PC-9 (cell line): ENCODE measurements around the gene TLR1. TPM values are rescaled to one million over a fixed set of nuclear protein-coding genes. Genes with fewer than 3 reads are reported as not detected.
"Not testable (repeated sequence)": the region's sequence is repeated elsewhere in the genome, so short reads cannot be mapped to it uniquely, and the experiment has no call there.

Source experiments
- BruUV-seq: library from RNA; stranded (reverse); fragments of 400-500 nt; replicated peaks from 2 replicates; lab custom pipeline; 2021; lab: Mats Ljungman, UMichigan
- CTCF ChIA-PET: fragments of 300-600 bp; sonication (Branson Sonifier 250); formaldehyde crosslinking; loops from one replicate; lab custom pipeline; 2022; ENCODE audit warnings: antibody characterized with exemption; lab: Charles Lee
- POLR2A ChIA-PET: fragments of 300-600 bp; sonication (Branson Sonifier 250); formaldehyde crosslinking; loops from one replicate; lab custom pipeline; 2022; ENCODE audit warnings: antibody characterized with exemption; ENCODE audit not compliant: unreplicated experiment; lab: Charles Lee
- DNase-seq, 2 experiments: peaks; one replicate each; pipeline versions ENCODE4 v3.0.0 to v3.0.0-alpha.2; 2015 to 2022; ENCODE audit warnings: mixed read lengths in 1 of 2
- H2AFZ ChIP-seq: fragments of 200-600 bp; sonication (generic); 2 replicates; pipeline ENCODE4 v1.8.1; 2017; ENCODE audit warnings: antibody characterized with exemption
- H3F3A ChIP-seq: fragments of 200-600 bp; sonication (generic); 2 replicates; pipeline ENCODE4 v1.8.1; 2017; ENCODE audit warnings: antibody characterized with exemption, mild to moderate bottlenecking, low read depth; ENCODE audit not compliant: insufficient read depth
- H3K27ac ChIP-seq: fragments of 200-600 bp; sonication (generic); 2 replicates; pipeline ENCODE4 v1.6.1; 2016; ENCODE audit warnings: mixed run types
- H3K27me3 ChIP-seq: fragments of 200-600 bp; sonication (generic); 2 replicates; pipeline ENCODE4 v1.6.1; 2016; ENCODE audit warnings: low read depth, mixed run types; ENCODE audit not compliant: insufficient read depth
- H3K36me3 ChIP-seq: fragments of 200-600 bp; sonication (generic); 2 replicates; pipeline ENCODE4 v1.6.1; 2016; ENCODE audit warnings: low read depth, mixed run types
- H3K4me1 ChIP-seq: fragments of 200-600 bp; sonication (generic); replicated peaks from 2 replicates; pipeline ENCODE4 v1.6.1; 2016; ENCODE audit warnings: mixed run types; ENCODE audit not compliant: insufficient read depth
- H3K4me2 ChIP-seq: fragments of 200-600 bp; sonication (generic); 2 replicates; pipeline ENCODE4 v1.6.1; 2017; ENCODE audit warnings: mixed run types
- H3K4me3 ChIP-seq: fragments of 200-600 bp; sonication (generic); 2 replicates; pipeline ENCODE4 v1.6.1; 2016; ENCODE audit warnings: mixed run types
- H3K79me2 ChIP-seq: fragments of 200-600 bp; sonication (generic); 2 replicates; pipeline ENCODE4 v1.6.1; 2017; ENCODE audit warnings: low read depth, mixed run types
- H3K9me2 ChIP-seq: fragments of 200-600 bp; sonication (generic); 2 replicates; pipeline ENCODE4 v1.8.1; 2017; ENCODE audit warnings: mild to moderate bottlenecking; ENCODE audit not compliant: insufficient read depth
- H3K9me3 ChIP-seq: fragments of 200-600 bp; sonication (generic); 2 replicates; pipeline ENCODE4 v1.8.1; 2016; ENCODE audit warnings: low read depth; ENCODE audit not compliant: insufficient read depth
- H4K20me1 ChIP-seq: fragments of 200-600 bp; sonication (generic); 2 replicates; pipeline ENCODE4 v1.8.1; 2017; ENCODE audit not compliant: insufficient read depth
- EZH2 ChIP-seq: fragments of 200-600 bp; sonication (generic); IDR thresholded peaks from 2 replicates; pipeline ENCODE4 v1.8.0; 2017; ENCODE audit warnings: antibody characterized with exemption, low read depth
- intact Hi-C: fragments of 100-400 bp; cut with micrococcal nuclease; formaldehyde crosslinking; loops from one replicate; pipeline ENCODE4 v1.10.0; 2022; ENCODE audit not compliant: unreplicated experiment
- total RNA-seq: library from RNA; stranded (reverse); gene quantifications from 2 replicates; pipeline ENCODE4 v1.2.3, GENCODE V29; 2021
- TF ChIP-seq, protein P1 (sequence below): fragments of 200-600 bp; sonication (generic); conservative IDR thresholded peaks from 2 replicates; pipeline ENCODE4 v1.6.1; 2017; ENCODE audit warnings: mixed run types, antibody characterized with exemption, mild to moderate bottlenecking, moderate library complexity

Gene TLR1
- total RNA-seq, 1 experiment from 2014 or later = 3.9 TPM

- BruUV-seq = no TSS peak
- Histone ChIP-seq H3K36me3 (no peaks in the 10 kb centered on the region), H3K27ac (no peak overlapping the region), H3K9me3 (no peaks in the 10 kb centered on the region; the same call in 1 of the 2 replicates), H2AFZ (no peak overlapping the region), H3F3A (no peaks in the 10 kb centered on the region), H4K20me1 (no peaks in the 10 kb centered on the region), H3K27me3 (no peaks in the 10 kb centered on the region), H3K4me1 (no peaks in the 10 kb centered on the region), H3K79me2 (no peaks in the 10 kb centered on the region), H3K9me2 (no peaks in the 10 kb centered on the region), H3K4me3 (no peak overlapping the region), H3K4me2 (no peak overlapping the region)
- DNase-seq = no peak
- POLR2A ChIA-PET = no interaction called here
- TF ChIP-seq, protein P1, sequence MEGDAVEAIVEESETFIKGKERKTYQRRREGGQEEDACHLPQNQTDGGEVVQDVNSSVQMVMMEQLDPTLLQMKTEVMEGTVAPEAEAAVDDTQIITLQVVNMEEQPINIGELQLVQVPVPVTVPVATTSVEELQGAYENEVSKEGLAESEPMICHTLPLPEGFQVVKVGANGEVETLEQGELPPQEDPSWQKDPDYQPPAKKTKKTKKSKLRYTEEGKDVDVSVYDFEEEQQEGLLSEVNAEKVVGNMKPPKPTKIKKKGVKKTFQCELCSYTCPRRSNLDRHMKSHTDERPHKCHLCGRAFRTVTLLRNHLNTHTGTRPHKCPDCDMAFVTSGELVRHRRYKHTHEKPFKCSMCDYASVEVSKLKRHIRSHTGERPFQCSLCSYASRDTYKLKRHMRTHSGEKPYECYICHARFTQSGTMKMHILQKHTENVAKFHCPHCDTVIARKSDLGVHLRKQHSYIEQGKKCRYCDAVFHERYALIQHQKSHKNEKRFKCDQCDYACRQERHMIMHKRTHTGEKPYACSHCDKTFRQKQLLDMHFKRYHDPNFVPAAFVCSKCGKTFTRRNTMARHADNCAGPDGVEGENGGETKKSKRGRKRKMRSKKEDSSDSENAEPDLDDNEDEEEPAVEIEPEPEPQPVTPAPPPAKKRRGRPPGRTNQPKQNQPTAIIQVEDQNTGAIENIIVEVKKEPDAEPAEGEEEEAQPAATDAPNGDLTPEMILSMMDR = no peak
- no peak for TF ChIP-seq EZH2
- CTCF ChIA-PET = no interaction called here
- intact Hi-C loops = no loop called here
These were observed 6.7 kb upstream of the TLR1 start for GRCh38 chr4:38811297-38811696.

- CTCF ChIA-PET, H3K27me3 ChIP-seq, H3K79me2 ChIP-seq, H3K4me3 ChIP-seq, H4K20me1 ChIP-seq, H3K27ac ChIP-seq, H3K9me2 ChIP-seq, POLR2A ChIA-PET, H3K4me1 ChIP-seq, H3F3A ChIP-seq, DNase-seq, intact Hi-C loops, H3K36me3 ChIP-seq, H3K9me3 ChIP-seq, BruUV-seq, H2AFZ ChIP-seq, H3K4me2 ChIP-seq: not testable (repeated sequence)
These were observed 2.9 kb upstream of the TLR1 start for GRCh38 chr4:38807462-38807861.

DNA sequence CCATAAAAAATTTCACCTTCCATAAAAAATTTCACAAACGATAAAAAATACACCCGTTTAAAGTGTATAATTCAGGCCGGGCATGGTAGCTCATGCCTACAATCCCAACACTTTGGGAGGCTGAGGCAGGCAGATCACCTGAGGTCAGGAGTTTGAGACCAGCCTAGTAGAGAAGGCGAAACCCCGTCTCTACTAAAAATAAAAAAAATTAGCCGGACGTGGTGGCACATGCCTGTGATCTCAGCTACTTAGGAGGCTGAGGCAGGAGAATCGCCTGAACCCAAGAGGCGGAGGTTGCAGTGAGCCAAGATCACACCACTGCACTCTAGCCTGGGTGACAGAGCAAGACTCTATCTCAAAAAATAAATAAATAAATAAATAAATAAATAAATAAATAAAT lies 1.7 kb upstream of the TLR1 start:
- CTCF ChIA-PET, H3K9me2 ChIP-seq, DNase-seq, H3K36me3 ChIP-seq, POLR2A ChIA-PET, H3K79me2 ChIP-seq, H3K4me2 ChIP-seq, H3K4me3 ChIP-seq, H4K20me1 ChIP-seq, H3K9me3 ChIP-seq, H3F3A ChIP-seq, H3K27ac ChIP-seq, H3K4me1 ChIP-seq, intact Hi-C loops, BruUV-seq, H2AFZ ChIP-seq, H3K27me3 ChIP-seq: not testable (repeated sequence)

- no peak overlapping the region for H3K4me2 ChIP-seq
- POLR2A ChIA-PET = no interaction called here
- H3K27ac ChIP-seq = no peak overlapping the region
These were observed 1.0 kb upstream of the TLR1 start for GRCh38 chr4:38805530-38806145.

More at GRCh38 chr4:38805530-38806145, 1.0 kb upstream of the TLR1 start:
- no peaks in the 10 kb centered on the region for H3K4me1 ChIP-seq
- H3K27me3 ChIP-seq = no peaks in the 10 kb centered on the region
- CTCF ChIA-PET = interaction anchor here (0.6 kb wide), 1 partner anchor 281 kb away, joined by 3 read pairs; no protein-coding TSS in a partner anchor
- no peak for TF ChIP-seq EZH2
- TF ChIP-seq, protein P1 = no peak
- H3K9me3 ChIP-seq = no peaks in the 10 kb centered on the region
- no peak overlapping the region for H3K4me3 ChIP-seq
- H3F3A ChIP-seq = no peaks in the 10 kb centered on the region; the same call in 1 of the 2 replicates
- intact Hi-C loops = loop anchor here (2.0 kb wide), 1 partner anchor 47 kb away; no protein-coding TSS in a partner anchor
- no peaks in the 10 kb centered on the region for H3K36me3 ChIP-seq
- H4K20me1 ChIP-seq = no peaks in the 10 kb centered on the region
- H2AFZ ChIP-seq = no peak overlapping the region
- DNase-seq = no peak
- no peaks in the 10 kb centered on the region for H3K9me2 ChIP-seq
- no peaks in the 10 kb centered on the region for H3K79me2 ChIP-seq
- BruUV-seq = no TSS peak
